GM18870 (cell line): ENCODE data around the gene MISP3.

Source experiments
- ATAC-seq: cut with Tn5 transposase; IDR thresholded peaks from one replicate; pipeline ENCODE4 v1.9.1; 2021; ENCODE audit warnings: moderate library complexity; ENCODE audit not compliant: unreplicated experiment

Gene MISP3

DNA sequence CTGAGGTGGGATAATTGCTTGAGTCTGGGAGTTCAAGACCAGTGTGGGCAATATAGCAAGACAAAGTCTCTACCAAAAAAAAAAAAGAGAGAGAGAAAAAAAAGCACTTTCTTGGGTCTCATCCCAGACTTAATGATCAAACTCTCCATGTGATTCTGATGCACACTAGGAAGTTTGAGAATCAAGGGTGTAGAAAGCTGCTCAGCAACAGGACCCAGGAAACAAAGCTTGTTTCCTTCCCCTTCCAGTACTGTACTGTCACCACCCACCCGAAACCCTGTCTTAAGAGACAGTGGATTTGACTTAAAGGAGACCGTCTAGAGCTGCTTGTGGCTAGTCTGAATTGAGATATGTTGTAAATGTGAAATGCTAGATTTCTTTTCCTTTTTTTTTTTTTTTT lies 5.8 kb downstream of the MISP3 start:
- ATAC-seq: no peak

DNA sequence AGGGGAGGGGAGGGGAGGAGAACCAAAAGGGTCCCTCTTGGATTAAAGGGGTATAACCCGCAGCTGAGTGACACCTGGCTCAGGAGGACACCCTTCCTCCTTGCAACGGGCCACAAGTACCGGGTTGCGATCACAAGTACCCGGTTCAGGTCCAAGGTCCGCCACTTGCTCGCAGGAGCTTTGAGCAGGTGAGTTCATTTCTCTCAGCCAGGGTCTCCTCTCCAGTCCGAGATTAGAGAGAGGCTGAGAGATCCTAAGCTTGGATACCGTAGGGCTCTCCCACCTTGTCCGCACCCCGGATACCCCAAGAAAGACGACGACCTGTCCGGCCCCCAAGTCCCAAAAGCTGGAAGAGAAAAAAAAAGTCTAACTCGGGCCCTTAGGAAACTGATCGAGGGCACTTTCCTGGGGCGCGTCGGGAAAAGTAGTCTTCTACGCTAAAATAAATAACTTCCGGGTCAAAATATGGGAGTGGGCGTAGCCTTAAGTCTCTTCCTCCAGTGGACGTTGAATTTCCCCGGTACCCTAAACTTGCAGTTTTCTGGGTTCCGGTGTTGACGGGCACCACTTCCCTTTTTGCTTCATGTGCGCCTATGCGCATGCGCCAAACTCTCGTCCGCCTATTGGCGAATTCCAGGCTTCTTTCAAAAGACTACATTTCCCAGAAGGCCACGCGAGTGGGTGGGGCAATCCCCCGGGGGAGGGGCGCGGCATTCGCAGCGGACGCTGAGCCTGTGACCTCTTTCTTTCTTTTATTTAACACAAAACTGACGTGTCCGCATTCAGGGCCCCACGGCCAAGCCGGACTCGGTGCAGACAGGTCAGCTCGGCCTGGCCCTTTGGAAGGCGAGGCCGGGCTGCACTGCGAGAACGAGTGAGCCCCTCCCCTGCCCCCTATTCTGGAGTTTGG lies 8.6 kb downstream of the MISP3 start:
- peak; percentile 90 for ATAC-seq

DNA sequence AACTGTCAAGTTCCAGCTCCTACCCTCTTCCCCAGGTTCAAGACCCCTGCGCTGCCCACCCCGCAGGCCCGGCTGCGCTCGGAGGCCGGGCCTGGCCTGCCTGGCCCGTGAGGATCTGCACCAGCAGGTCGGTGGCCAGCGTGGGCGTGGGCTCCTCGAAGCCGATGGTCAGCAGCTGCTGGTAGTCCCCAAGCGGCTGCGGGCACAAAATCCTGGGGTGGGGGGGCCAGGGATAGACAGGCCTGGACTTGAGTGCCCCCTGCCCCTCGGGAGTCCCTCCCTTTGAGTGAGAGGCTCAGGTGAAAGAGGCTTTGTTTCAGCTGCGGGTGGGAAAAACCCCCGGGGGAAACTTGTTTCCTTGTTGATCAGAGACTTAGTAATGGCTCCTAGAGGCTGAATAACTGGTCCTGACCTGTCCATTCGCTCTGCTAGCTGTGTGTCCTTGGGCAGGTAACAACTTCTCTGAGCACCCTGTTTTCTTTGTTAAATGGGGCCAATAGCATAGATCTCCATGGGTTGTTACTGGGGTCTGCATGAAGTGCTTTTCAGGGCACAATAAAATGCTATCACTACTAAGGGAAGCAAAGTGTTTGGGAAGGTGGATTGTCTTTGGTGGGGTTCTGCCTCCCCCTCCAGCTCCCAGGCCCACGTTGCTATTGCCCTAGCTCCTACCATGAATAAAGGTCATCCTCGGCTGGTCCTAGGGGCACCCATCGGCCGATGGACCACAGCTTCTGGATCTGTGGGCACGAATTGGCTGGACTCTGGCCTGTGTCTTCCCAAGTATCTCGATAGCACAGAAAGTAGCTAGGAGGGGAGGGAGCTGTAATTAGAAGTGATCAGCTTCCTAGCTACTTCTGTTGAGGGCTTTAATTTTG lies 9.4 kb downstream of the MISP3 start:
- no peak for ATAC-seq

DNA sequence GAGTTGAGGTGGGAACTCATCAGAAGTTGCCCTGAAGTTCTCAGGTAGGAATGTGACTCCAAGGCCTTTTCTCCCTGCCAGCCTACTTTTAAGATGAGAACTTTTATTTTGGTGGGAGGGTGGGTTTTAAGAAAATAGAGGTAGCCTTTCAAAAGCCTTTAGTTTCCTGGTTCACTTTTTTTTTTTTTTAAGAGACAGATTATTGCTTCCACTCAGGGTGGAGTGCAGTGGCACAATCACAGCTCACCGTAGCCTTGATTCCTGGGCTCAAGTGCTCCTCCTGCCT lies 10.0 kb downstream of the MISP3 start:
- ATAC-seq: no peak

DNA sequence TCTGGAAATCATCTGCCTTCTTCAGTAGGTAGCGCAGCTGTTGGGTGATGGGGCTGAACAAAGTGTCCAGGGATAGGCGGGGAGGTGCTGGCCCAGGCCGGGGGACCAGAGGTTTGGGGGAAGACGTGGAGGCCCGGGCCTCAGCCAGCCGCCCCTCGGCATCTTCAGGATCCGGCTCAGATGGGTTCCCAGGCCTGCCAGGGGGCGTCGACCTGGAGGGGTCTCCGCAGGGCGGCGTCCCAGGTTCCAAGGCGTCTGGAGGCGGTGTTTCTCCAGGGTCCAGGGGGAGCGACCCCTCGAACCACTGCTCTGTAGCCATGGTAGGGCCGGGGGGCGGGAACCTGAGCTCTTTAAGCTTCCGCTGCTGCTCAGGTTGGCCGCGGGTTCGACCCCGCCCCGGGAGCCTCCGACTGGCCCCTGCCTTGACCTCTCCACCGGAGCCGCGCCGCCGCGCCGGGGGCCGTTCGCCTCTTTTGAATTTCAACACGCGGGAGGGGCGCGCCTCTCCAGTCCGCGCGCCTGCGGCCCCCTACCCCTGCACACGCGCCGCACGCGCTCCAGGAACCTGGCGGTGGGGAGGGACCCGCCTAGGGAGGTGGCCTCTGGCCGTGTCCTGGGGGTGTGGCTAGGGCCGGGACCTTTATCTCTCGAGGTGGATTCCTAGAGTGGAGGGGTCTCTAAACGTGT lies 12.9 kb downstream of the MISP3 start, which contains the start of gene C19orf67:
Gene C19orf67 (minus strand): TSS at position 475 of the 687 bp plus-strand sequence. CDS start 156 bp downstream, at position 319.
- ATAC-seq: no peak

DNA sequence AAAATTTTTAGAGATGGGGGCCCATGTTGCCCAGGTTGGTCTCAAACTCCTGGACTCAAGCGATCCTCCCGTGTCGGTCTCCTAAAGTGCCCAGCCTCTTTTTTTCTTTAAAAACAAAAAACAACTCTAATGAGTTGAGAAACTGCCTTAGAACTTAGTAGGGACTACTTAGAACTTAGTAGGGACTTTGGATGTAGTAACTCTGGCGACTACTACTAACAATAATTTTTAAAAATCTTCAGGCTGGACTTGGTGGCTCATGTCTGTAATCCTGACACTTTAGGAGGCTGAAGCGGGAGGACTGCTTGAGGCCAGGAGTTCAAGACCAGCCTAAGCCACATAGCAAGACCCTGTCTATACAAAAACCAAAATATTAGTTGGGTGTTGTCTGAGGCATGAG lies 13.5 kb downstream of the MISP3 start:
- ATAC-seq: no peak

DNA sequence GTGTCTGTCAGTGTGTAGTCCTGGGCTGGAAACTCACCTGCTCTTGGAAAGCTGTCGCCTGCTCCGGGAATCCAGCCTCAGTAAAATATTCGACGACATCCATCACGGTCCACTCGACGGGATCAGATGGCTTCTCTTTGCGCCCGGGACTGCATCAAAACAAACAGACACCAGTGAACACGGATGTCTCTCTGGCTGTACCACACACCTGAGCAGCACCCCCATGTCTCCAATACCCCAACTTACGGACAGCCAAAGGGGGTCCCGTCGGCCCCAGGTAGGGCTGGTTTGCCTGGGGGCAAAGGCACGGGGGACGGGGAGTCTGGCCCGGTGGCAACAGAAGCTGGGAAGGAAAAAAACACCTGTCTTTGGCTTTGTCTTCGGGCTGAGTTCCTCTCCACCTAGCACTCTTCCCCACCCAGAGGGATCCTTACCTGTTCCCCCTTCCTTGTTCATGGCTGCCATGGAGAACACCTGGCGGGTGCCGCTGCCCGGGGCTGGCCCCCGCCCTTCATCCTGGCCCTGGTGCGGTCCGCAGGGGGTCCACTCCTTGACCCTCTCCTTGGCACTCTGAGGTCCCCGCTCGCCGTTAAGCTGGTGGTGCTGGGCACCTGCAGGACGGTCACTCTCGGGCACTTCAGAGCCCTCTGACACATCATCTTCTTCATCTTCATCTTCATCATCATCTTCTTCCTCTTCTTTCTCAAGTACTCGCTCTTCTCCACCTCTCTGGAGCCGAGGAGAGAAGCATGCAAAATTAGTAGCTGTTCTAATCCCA lies 16.2 kb downstream of the MISP3 start:
- ATAC-seq: no peak

DNA sequence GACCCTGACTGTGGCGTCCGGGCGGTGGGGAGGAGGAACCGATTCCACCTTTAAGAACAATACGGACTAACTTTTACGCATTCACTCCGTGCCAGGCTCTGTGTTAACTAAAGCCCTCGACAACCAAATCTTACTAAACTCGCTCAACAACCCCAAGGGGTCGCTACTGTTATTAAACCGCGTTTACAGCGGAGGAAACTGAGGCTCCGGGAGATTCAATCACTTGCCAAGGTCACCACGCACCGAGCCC lies 16.8 kb downstream of the MISP3 start:
- ATAC-seq: no peak

DNA sequence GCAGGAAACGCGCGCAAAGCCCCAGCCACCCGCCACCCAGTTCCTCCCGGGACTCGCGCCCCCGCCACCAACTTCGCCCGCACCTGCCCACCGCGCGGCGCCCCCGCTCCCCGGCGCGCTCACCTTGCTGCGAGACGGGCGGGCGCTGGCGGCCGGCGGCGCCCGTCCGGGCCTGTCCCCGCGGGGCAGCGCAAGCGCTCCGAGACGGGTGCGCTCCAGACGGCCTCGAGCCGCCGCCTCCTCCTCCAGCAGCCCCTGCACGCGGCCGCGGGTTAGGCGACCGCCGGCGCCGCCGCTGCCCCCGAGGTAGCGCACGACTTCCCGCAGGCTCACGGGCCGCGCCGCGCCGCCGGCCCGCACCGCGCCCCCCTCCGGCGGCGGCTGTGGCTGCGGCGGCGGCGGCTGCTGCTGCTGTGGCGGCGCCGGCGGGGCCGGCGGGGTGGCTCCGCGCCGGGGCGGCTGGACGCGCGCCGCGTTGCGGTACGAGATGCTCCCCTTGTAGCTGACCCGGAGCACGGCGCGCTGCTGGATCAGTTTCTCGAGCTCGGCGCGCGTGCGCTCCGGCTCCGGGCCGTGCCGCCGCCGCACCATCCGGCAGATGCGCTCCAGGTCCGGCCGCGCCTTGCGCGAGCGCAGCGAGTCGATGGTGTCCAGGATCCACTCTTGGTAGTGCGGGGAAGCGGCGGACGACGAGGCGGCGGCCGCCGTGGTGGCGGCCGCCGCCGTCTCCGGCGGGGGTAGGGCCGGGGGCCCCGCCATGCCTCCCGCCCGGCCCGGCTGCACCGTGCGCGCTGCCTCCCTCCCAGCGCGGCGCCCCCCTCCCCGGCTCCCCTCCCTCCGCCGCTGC lies 17.3 kb downstream of the MISP3 start:
- no peak for ATAC-seq

DNA sequence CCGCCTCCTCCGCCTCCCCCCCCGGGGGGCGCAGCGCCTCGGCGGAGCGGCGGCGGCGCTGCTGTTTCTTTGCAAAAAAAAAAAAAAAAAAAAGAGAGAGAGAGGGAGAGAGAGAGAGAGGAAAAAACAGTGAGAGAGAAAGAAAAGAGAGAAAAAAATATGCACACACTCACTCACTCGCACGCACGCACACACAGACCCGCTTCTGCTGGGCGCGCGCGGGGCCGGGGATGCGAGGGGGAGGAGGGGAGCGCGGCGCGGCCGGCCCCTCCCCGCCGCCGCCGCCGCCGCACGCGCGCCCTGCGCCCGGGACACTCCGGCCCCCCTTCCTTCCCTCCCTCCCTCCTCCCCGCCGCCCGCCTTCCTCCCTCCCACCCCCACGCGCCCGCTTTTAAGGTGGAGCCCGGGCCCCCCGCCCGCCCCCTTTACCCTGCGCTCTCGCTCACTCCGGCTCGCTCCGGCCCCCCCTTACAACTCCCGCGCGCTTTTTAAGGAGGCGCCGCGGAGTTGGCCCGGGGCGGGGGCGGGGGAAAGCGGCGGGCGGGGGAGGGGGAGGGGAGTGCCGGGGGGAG lies 18.0 kb downstream of the MISP3 start, which contains the start of gene SAMD1:
Gene SAMD1 (minus strand): TSS at position 243 of the 572 bp plus-strand sequence.
- no peak for ATAC-seq

DNA sequence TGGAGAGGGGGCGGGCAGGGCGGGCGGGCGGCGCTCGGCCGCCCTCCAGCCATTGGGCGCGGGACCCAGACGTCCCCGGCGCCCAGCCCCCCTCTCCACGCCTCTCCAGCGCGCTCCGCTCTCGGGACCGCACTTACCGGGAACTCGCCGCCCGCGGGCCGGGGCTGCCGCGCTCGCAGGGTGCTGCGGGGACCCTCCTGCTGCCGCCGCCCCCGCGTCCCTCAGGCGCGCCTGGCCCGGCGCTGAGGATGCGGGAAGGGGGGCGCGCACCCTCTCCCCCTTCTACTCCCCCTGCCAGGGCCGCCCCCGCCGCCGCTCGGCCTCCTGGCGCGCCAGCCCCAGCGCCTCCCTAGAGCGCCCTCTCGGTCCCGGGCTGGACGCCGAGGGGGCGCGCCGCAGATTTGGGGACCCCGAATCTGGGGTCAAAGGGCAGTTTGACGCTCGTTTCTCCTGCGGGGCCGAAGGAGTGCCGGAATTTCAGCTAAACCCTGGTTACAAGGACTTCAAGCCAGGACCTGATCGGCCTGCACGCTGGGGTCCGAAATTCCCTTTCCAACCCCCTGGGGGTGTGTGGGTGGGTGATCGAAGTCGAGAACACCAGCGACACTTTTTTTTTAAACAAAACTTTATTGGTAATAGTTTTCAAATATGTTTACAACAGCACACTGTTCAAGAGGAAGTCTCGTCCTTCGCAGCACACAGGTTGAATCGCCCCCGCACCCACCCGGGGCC lies 18.7 kb downstream of the MISP3 start:
- ATAC-seq: no peak

DNA sequence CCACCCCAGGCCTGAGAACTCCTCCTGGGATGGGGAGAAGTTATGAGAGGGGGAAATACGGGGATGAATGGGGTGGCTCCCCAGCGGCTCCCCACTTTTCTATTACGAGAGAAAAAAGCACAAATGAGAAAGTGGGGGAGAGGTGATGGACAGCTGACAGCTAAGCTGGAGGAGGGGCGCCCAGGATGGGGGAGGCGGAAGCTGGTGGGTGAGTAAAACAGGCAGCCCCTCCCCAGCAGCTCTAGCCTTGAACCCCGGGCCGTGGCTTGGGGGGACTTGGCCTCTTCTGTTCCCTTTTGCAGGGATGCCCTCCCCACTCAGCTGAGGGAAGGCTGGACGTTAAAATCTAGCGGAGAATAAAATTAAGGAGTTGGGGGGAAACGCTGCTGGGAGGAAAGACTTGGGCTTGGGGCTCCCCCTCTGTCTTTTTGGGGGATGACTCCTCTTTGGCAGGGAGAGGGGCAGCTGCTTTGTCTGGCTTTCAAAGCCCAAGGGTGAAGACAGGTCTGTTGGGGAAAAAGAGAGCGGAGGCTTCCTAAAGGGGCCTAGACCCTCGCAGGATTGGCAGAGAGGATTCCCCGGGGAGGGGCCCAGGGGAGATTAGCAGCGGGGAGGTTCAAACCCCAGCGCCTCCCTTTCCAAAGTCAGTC lies 19.4 kb downstream of the MISP3 start:
- no peak for ATAC-seq

DNA sequence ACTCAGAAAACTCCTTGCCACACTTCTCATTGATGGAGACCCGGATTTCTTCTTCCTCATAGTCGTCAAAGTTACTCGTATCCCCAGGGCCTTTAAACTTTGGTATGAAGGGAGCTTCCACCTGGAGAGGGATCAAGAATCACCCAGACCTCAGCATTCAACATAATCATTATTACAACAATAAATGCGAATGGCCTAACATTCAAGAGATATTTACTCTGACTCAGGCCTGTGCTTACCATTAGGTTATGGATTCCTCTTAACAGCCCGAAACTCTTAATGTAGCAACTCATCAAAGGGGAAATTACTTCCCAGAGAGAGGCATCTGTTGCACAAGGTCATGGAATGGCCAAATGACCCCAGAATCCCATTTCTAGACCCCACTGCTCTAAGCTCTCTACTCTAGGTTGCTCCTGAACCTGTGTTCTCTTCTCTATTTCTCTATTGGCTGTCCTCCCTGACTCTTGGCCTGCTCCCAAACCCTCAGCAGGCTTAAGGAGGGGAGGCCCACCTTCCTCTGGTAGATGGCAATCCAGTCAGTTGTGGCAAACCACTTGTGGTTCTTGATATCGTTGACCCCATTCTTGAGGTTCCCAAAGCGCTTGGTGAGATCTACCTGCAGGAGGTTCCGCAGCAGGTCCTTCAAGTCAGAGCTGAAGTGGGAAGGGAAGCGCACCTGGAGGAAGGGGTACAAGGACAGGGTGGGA lies 20.7 kb downstream of the MISP3 start:
- no peak for ATAC-seq

DNA sequence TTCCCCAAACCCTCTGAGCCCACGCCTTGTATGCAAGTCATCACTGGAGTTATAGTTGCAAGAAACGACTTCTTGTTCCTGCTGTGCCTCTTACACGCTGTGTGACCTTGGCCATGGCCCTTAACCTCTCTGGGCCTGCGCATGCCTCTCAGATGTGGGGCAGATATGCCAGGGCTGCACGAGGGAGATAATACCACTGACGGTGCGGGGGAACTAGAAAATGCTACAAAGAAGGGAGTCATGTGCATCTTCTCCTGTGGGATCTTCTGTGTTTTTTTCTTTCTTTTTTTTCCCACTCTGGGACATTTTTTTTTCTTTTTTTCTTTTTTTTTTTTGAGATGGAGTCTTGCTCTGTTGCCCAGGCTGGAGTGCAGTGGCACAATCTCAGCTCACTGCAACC lies 22.3 kb downstream of the MISP3 start:
- no peak for ATAC-seq

DNA sequence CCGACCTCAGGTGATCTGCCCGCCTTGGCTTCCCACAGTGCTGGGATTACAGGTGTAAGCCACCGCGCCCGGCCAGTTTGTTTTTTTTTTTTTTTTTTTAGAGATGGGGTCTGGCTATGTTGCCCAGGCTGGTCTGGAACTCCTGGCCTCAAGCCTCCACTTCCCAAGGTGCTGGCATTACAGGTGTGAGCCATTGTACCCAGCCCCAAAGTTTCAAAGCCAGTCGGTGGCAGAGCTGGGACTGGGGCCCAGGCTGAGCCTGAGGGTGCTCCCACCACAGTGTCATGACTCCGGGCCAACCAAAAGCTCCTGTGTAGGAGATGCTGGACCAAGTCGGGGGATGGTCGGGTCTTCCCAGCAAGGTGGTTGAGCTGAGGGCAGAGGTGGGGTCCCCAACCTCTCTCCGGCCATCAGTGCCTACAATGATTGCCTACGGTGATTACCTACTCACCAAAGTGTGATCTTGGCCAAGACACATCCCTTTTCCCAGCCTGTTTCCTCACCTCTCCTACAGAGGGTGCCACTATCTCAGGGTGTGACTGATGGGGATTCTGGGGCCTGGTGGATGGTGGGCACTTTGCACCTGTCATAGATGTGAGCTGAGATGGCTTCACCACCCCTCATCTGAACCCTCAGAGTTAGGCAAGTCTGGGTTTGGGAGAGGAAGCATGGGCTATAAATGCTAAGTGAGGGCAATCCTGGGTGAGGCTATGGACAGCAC lies 23.8 kb downstream of the MISP3 start:
- ATAC-seq: no peak

DNA sequence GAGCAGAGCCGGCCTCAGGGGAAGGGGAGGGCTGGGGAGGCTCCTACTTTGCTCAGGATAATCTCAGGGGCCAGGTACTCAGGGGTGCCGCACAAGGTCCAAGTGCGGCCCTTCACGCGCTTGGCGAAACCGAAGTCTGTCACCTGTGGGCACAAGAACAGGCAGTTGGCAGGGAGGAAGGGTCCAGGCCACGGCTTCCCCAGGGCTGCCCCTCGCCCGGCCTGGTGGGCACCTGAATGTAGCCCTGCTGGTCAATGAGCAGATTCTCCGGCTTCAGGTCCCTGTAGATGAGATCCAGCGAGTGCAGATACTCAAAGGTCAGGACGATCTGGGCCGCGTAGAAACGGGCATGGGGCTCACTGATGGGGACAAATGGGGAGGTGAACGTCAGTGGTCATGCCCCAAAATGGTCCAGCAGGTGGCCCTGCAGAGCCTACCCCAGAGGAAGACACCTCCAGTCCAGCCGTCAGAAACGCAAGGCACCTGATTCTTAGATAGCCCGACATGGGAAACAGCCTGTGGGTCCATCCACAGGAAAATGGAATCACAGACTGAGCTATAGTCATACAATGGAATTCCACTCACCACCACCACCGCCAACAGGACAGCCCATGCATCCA lies 25.1 kb downstream of the MISP3 start:
- ATAC-seq: no peak
